GM12878 (cell line): ENCODE results near the gene FAM228B. TPM values are rescaled to one million over a fixed set of nuclear protein-coding genes. Genes with fewer than 3 reads are reported as not detected.

Experiments used
- BCL11A ChIP-seq: IDR thresholded peaks from 2 replicates; pipeline ENCODE4 v1.6.1; 2011; ENCODE audit warnings: low read depth, low read length
- CTCF ChIP-seq, 3 experiments: IDR thresholded peaks in 2 of 3; conservative IDR thresholded peaks in 1 of 3; 2 replicates each; pipeline ENCODE4 v1.5.1; 2011; ENCODE audit warnings: low read depth in 3 of 3, low read length in 3 of 3, mild to moderate bottlenecking in 3 of 3, control low read depth in 2 of 3, moderate library complexity in 2 of 3, inconsistent platforms in 1 of 3, mixed read lengths in 1 of 3; ENCODE audit not compliant: control insufficient read depth in 2 of 3, insufficient read depth in 1 of 3; ENCODE audit errors: extremely low read depth in 1 of 3
- CUX1 ChIP-seq: IDR thresholded peaks from 2 replicates; pipeline ENCODE4 v1.6.1; 2012; ENCODE audit warnings: improper control_type of control experiment, low read depth, low read length; ENCODE audit not compliant: insufficient replicate concordance
- MEF2A ChIP-seq: IDR thresholded peaks from 2 replicates; pipeline ENCODE4 v1.6.1; 2011; ENCODE audit warnings: low read depth, mild to moderate bottlenecking, low read length, moderate library complexity; ENCODE audit not compliant: insufficient read depth
- MTA2 ChIP-seq: fragments of 450-650 bp; IDR thresholded peaks from 2 replicates; pipeline ENCODE4 v1.6.1; 2016; ENCODE audit warnings: low read depth, mild to moderate bottlenecking, moderate library complexity
- MTA3 ChIP-seq: IDR thresholded peaks from 2 replicates; pipeline ENCODE4 v1.6.1; 2012; ENCODE audit warnings: low read length, inconsistent platforms, borderline replicate concordance
- NR2C2 ChIP-seq: IDR thresholded peaks from 2 replicates; pipeline ENCODE4 v1.6.1; 2011; ENCODE audit warnings: borderline replicate concordance, low read depth; ENCODE audit not compliant: control insufficient read depth, insufficient read length
- RCOR1 ChIP-seq: conservative IDR thresholded peaks from 2 replicates; pipeline ENCODE4 v1.6.1; 2012; ENCODE audit warnings: low read depth, low read length, improper control_type of control experiment
- RFX5 ChIP-seq: IDR thresholded peaks from 2 replicates; pipeline ENCODE4 v1.6.1; 2011; ENCODE audit warnings: low read depth, low read length, improper control_type of control experiment
- SUPT20H ChIP-seq: IDR thresholded peaks from 2 replicates; pipeline ENCODE4 v1.6.1; 2011; ENCODE audit warnings: low read depth, mild to moderate bottlenecking, low read length, moderate library complexity, borderline replicate concordance; ENCODE audit not compliant: control insufficient read depth
- WRNIP1 ChIP-seq: IDR thresholded peaks from 2 replicates; pipeline ENCODE4 v1.6.1; 2011; ENCODE audit warnings: low read depth, low read length, improper control_type of control experiment, borderline replicate concordance
- polyA plus RNA-seq, 11 experiments: library from polyadenylated mRNA; depleted of rRNA in 4 of 11; unstranded in 6 of 11; stranded (reverse) in 5 of 11; fragments of >200 nt; fragmentation: Nextera tagmentation in 4 of 11; fragmentation: Illumina TruSeq in 1 of 11; extraction: Ambion mirVana in 4 of 11; extraction: Trizol in 1 of 11; gene quantifications; 1 replicate in 1 of 11; 2 replicates in 10 of 11; pipeline versions ENCODE4 v1.2.1 to v1.2.3, GENCODE V29; 2011 to 2016; ENCODE audit warnings: inconsistent platforms in 2 of 11, missing spikeins in 2 of 11, low read depth in 1 of 11
- total RNA-seq, 4 experiments: library from RNA; depleted of rRNA in 3 of 4; stranded (reverse); fragments of >200 nt in 3 of 4; fragmentation: Illumina TruSeq in 1 of 4; extraction: Trizol in 1 of 4; gene quantifications; 2 replicates each; pipeline versions ENCODE4 v1.2.1 to v1.2.3, GENCODE V29; 2013 to 2021

FAM228B gene
- total and polyA plus RNA-seq, 10 of the 15 experiments (the other 5 are each of a cell fraction or from before 2014, with no cell fraction given): 3.9 to 11.0 (median 7.5) TPM

- TF ChIP-seq CUX1: no peak
- TF ChIP-seq SUPT20H: no peak
- TF ChIP-seq RCOR1: no peak
- TF ChIP-seq BCL11A: no peak
- no peak for TF ChIP-seq MEF2A
- no peak for TF ChIP-seq CTCF (IDR thresholded peaks at IDR 0.05 in 2 of 3, conservative IDR thresholded peaks at IDR 0.05 in 1 of 3; ENCODE audit: control insufficient read depth in 2 of 3, extremely low read depth in 1 of 3, insufficient read depth in 1 of 3, low read depth in 3 of 3, low read length in 3 of 3)
- no peak for TF ChIP-seq MTA3
- no peak for TF ChIP-seq WRNIP1
- TF ChIP-seq MTA2: no peak
- no peak for TF ChIP-seq NR2C2
- TF ChIP-seq RFX5: no peak
Measured at GRCh38 chr2:24209389-24210105, 86.3 kb downstream of the FAM228B start (continued).
